Naive B cell (primary cell): ENCODE data around the gene CCR6. TPM values are rescaled to one million over a fixed set of nuclear protein-coding genes. Genes with fewer than 3 reads are reported as not detected.

Experiments used
- ATAC-seq, 2 donors: fragments of 150-1000 bp; cut with Tn5 transposase; 2 replicates each; pipeline ENCODE4 v1.10.0; 2021; ENCODE audit warnings: low read depth in 2 of 2, mild to moderate bottlenecking in 2 of 2, moderate library complexity in 2 of 2
- DNase-seq: peaks from one replicate; pipeline ENCODE4 v3.0.0; 2022
- H3K27ac Mint-ChIP-seq, 6 donors: one replicate each; pipeline ENCODE4 v1.8.0; 2020 to 2022; ENCODE audit warnings: mild to moderate bottlenecking in 6 of 6, mixed read lengths in 6 of 6, moderate library complexity in 5 of 6, inconsistent platforms in 2 of 6
- H3K27me3 Mint-ChIP-seq, 3 donors: one replicate each; pipeline ENCODE4 v1.8.0; 2021 to 2022; ENCODE audit warnings: mixed read lengths in 3 of 3, mild to moderate bottlenecking in 1 of 3
- H3K36me3 Mint-ChIP-seq, 2 donors: one replicate each; pipeline ENCODE4 v1.8.0; 2020 to 2022; ENCODE audit warnings: mixed read lengths in 2 of 2, inconsistent platforms in 1 of 2, mild to moderate bottlenecking in 1 of 2
- H3K4me1 Mint-ChIP-seq, 3 donors: one replicate each; pipeline ENCODE4 v1.8.0; 2020 to 2022; ENCODE audit warnings: mixed read lengths in 3 of 3, inconsistent platforms in 1 of 3, mild to moderate bottlenecking in 1 of 3, moderate library complexity in 1 of 3
- H3K4me3 Mint-ChIP-seq, 8 donors: one replicate each; pipeline ENCODE4 v1.8.0; 2020 to 2022; ENCODE audit warnings: mild to moderate bottlenecking in 8 of 8, mixed read lengths in 8 of 8, moderate library complexity in 8 of 8, inconsistent platforms in 2 of 8
- H3K9me3 Mint-ChIP-seq, 7 donors: one replicate each; pipeline ENCODE4 v1.8.0; 2020 to 2022; ENCODE audit warnings: mixed read lengths in 7 of 7, mild to moderate bottlenecking in 5 of 7, inconsistent platforms in 2 of 7, moderate library complexity in 1 of 7
- polyA plus RNA-seq, 6 donors: library from polyadenylated mRNA; unstranded; fragments of 300-500 nt; fragmentation: Illumina TruSeq; gene quantifications; one replicate each; pipeline ENCODE4 v1.2.3, GENCODE V29; 2021; ENCODE audit warnings: low read depth in 6 of 6

The CCR6 gene
- polyA plus RNA-seq, 6 donors from 2014 or later = 97.4 to 205 (median 126) TPM

DNA sequence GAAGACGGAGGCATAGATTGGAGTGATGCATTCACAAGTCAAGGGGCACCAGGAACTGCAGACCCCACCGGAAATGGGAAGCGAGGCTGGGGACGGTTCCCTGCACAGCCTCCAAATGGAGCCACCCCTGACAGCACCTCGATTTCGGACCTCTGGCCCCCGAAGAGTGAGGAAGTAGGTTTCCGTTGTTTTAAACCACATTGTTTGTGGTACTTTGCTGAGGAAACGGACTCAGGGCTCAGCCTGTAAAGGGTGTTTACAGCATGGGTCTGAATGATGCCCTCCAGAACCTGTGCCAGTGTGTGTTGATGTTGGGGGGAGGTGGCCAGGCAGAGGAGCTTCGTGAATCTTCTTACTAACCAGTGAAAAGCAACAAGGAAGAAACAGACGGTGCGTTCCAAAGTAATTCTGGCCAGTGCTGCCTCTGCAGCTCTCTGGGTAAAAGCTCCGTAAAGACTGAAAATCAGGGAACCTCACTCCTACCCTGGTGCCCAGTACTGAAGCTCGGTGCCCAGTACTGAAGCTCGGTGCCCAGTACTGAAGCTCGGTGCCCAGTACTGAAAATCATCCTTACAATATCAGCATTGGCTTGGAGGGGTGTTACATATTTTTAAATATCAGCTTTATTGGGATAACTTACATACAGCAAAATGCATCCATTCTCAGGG is 30.1 kb upstream of the CCR6 start:
- Mint-ChIP-seq H3K27me3 (no peaks in the 10 kb centered on the region), H3K36me3 (no peaks in the 10 kb centered on the region), H3K9me3 (peaks cover 0 to 8% (median 7%) of the 10 kb centered on the region in 7 donors), H3K27ac (peak overlapping the region; percentile 98 to 100 (median 100)), H3K4me1 (peaks cover 59 to 96% (median 85%) of the 10 kb centered on the region in 3 donors), H3K4me3 (peak overlapping the region; percentile 73 to 97 (median 91))
- DNase-seq (peak; percentile 32), ATAC-seq (no peak)

DNA sequence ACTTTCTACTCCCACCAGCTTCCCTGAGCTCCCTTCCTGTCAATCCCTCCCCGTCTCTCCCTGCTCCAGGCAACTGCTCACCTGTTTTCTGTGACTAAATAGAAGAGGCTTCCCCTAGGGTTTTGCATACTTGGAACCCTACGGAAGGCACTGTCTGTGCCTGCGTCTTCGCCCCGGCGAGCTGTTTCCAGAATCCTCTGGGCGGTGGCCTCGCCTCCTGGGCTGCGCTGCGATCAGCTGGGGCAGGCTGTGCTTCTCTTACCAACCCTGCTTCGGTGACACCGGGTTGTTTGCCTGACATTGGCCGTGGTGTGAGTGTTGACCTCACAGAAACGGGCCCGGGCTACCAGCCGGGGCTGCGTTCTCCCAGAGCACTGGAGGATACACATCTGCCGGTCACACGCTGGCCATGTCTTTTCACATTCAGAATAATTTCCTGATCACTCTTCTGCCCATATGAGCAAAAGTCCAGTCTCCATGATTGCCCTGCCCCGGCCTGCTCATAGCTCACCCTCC is 29.4 kb upstream of the CCR6 start:
- Mint-ChIP-seq H3K4me3 (peak overlapping the region; percentile 73 to 97 (median 91)), H3K27me3 (no peaks in the 10 kb centered on the region), H3K27ac (peak overlapping the region; percentile 98 to 100 (median 100)), H3K4me1 (peaks cover 65 to 96% (median 90%) of the 10 kb centered on the region in 3 donors), H3K9me3 (peaks cover 0 to 3% (median 2%) of the 10 kb centered on the region in 7 donors), H3K36me3 (no peaks in the 10 kb centered on the region)
- DNase-seq = no peak
- ATAC-seq = no peak

DNA sequence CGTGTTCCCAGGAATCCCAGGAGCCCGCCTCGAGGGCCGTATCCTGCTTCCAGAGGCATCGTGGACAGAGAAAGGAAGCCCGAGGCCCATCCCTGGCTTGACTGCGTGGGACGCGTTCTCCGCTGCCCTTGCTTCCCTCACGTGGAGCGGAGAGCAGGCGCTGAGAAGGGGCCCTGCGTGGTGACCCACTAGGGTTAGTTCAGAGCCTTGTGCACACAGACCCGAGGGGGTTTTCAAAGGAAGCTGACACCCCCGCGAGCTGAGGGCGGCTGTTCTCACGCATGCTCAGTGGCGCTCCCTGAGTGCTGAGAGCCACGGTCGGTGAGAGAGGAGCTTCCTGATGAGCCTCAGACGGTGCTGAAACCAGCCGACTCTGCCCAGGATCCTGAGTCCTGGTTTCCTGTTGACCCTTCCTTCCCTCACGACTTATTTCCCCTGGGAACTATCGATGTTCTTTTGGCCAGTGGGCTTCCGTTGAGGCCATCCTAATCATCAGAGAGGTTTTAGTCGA is 28.9 kb upstream of the CCR6 start:
- Mint-ChIP-seq H3K27ac (peak overlapping the region; percentile 98 to 100 (median 100)), H3K27me3 (no peaks in the 10 kb centered on the region), H3K4me1 (peaks cover 70 to 96% (median 90%) of the 10 kb centered on the region in 3 donors), H3K36me3 (peaks cover 0 to 1% of the 10 kb centered on the region in 2 donors), H3K4me3 (peak overlapping the region; percentile 73 to 97 (median 91)), H3K9me3 (peaks cover 0 to 3% (median 0%) of the 10 kb centered on the region in 7 donors)
- peak; percentile 47 to 54 for ATAC-seq
- peak; percentile 88 for DNase-seq

DNA sequence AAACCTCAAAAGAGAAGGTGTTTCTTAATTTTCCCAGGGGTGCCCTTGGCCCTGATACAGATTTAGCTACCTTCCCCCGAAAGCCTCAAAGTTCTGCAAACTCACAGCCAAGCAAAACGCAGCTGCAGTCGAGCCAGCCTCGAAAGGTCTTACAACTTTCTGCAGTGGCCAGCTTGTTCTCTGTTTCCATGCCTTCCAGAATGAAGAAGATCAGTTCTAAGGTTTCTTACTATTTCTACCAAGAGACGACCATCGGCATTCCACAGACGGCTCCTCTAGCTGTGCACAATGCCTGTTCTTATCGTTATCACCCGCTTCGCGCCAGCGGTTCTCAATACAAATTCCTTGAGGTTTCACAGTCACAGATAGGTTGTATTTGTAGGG is 28.5 kb upstream of the CCR6 start:
- H3K4me3 Mint-ChIP-seq = peak overlapping the region; percentile 73 to 97 (median 91)
- H3K9me3 Mint-ChIP-seq = peaks cover 0 to 5% (median 0%) of the 10 kb centered on the region in 7 donors
- peak overlapping the region; percentile 98 to 100 (median 100) for H3K27ac Mint-ChIP-seq
- no peaks in the 10 kb centered on the region for H3K27me3 Mint-ChIP-seq
- H3K36me3 Mint-ChIP-seq = peaks cover 0 to 5% of the 10 kb centered on the region in 2 donors
- ATAC-seq = peak in 1 of 2 donors; percentile 2
- DNase-seq = no peak
- H3K4me1 Mint-ChIP-seq = peaks cover 73 to 96% (median 90%) of the 10 kb centered on the region in 3 donors

DNA sequence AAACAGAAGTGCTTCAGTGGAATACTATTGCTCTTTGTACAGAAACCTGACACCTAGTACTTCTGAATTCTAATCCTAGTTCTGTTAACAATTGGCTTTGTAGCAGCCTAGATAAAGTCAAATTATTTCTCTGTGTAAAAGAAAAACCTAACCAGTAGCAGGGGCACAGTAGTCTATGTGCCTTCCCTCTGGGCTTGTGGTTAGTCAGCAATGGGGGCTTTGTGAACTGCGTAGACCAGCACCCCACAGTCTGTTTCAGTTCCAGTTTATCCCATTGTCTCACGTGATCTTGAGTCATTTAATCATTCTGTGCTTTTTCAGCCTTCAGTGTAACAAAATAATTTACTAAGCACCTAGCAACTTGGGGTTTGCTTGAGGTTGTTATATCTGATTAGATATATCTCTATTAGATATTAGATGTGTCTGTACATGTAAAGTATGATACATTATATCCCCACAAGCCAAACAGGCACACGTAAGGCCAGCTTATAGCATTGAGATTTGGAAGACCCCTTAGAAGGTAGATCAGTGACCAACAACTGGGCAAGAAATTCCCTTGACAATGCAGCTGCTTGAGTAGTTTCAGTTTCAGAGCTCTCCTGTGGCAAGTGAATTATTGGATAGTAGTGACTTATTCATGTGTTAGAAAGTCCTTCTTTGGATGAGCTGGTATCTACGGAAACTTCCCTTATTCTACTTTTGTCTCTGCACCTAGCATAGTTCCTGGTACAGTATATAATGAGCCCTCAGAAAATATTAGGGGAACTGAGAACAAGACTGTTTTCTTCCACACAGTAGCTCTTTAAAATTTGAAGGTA is 27.9 kb upstream of the CCR6 start:
- DNase-seq = peak; percentile 83
- H3K36me3 Mint-ChIP-seq = peaks cover 0 to 9% of the 10 kb centered on the region in 2 donors
- H3K4me1 Mint-ChIP-seq = peaks cover 74 to 96% (median 90%) of the 10 kb centered on the region in 3 donors
- peak; percentile 62 to 67 for ATAC-seq
- H3K27me3 Mint-ChIP-seq = no peaks in the 10 kb centered on the region
- peak overlapping the region; percentile 98 to 100 (median 100) for H3K27ac Mint-ChIP-seq
- H3K4me3 Mint-ChIP-seq = peak overlapping the region; percentile 73 to 97 (median 91)
- H3K9me3 Mint-ChIP-seq = peaks cover 0 to 8% (median 0%) of the 10 kb centered on the region in 7 donors

DNA sequence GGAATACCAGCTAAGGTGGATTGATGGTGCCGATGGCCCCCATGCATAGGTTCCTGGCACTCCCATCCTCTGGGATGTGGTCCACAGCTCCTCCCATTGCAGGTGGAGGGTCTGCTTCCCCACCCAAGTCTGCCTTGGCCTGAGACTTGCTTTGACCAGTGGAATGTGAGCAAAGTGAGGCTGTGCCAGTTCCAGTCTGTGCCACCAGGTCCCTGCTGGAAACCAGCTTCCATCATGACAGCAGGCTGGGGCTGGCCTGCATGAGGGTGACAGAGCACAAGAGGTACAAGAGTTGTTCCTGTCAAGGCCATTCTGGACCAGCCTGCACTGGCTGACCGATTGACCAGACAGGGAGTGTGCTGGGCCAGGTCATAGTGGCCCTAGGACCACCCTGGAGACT is 27.0 kb upstream of the CCR6 start:
- Mint-ChIP-seq H3K27me3 (no peaks in the 10 kb centered on the region), H3K9me3 (peaks cover 0 to 9% (median 0%) of the 10 kb centered on the region in 7 donors), H3K4me1 (peaks cover 73 to 96% (median 90%) of the 10 kb centered on the region in 3 donors), H3K36me3 (peaks cover 0 to 13% of the 10 kb centered on the region in 2 donors), H3K4me3 (peak overlapping the region; percentile 73 to 97 (median 91)), H3K27ac (peak overlapping the region; percentile 98 to 100 (median 100))
- DNase-seq (no peak), ATAC-seq (no peak)

DNA sequence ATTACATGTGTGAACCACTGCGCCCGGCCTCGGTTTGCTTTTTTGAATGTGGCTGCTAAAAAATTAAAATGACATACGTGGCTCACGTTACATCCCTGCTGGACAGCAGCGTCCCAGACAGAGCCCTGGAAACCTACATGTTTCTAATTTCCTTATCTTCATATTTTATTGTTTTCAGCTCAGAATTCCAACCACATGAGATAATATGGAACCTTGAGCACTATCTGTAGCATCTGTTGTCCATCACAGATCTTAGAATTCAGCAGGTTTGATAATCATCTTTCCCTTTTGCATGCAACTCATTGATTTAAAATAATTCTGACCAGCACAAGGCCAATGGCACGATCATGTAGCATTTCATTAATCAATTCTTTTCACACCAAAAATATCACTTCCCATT is 25.9 kb upstream of the CCR6 start:
- H3K27ac Mint-ChIP-seq = peak overlapping the region in 5 of 6 donors; percentile 49 to 99 (median 98)
- DNase-seq (no peak), ATAC-seq (no peak)
- H3K4me1 Mint-ChIP-seq = peaks cover 63 to 90% (median 84%) of the 10 kb centered on the region in 3 donors
- H3K27me3 Mint-ChIP-seq = no peaks in the 10 kb centered on the region
- H3K36me3 Mint-ChIP-seq = peaks cover 0 to 13% of the 10 kb centered on the region in 2 donors
- H3K4me3 Mint-ChIP-seq = peak overlapping the region in 6 of 8 donors; percentile 15 to 89 (median 49)
- peaks cover 0 to 9% (median 0%) of the 10 kb centered on the region in 7 donors for H3K9me3 Mint-ChIP-seq

DNA sequence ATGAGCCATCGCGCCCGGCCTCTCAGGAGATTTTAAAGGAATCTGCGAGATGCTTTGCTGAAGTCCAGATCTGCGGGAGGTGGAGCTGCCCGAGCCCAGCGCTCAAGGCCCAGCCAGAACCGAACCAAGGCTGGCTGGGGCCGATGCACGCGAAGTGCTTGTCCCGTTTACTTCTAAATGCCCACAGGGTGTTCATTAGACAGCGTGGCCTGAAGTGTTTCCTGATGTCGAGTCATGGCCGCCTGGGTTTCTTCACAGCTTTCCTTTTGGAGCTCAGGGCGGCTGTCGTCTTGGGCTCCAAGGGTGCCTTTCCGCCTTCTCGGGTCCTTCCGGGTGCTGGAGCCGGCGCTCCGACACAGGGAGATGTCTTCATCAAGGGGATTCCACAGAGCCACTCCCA is 25.1 kb upstream of the CCR6 start:
- peaks cover 0 to 13% of the 10 kb centered on the region in 2 donors for H3K36me3 Mint-ChIP-seq
- ATAC-seq = no peak
- peak overlapping the region; percentile 84 to 99 (median 99) for H3K27ac Mint-ChIP-seq
- H3K4me3 Mint-ChIP-seq = peak overlapping the region in 6 of 8 donors; percentile 70 to 89 (median 80)
- H3K9me3 Mint-ChIP-seq = peaks cover 0 to 9% (median 0%) of the 10 kb centered on the region in 7 donors
- peaks cover 63 to 90% (median 84%) of the 10 kb centered on the region in 3 donors for H3K4me1 Mint-ChIP-seq
- H3K27me3 Mint-ChIP-seq = no peaks in the 10 kb centered on the region
- no peak for DNase-seq

DNA sequence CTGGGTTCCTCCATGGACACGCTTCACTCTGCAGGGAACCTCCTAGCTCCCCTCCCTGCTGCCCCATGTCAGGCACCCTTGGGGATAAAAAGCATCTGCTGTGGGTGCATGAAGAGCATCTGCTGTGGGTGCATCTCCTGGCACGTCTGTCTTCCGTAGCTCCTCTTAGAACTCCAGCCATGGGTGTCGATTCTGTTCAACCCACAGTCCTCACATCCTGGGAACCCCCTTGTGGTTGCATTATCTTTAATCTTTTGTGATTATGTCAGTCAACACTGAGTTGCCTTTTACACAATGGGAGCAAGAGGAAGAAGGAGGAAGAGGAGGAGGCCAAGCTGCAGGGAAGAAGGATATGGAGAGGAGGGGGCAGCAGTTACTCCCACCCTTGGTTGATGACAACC is 24.1 kb upstream of the CCR6 start:
- Mint-ChIP-seq H3K36me3 (peaks cover 0 to 13% of the 10 kb centered on the region in 2 donors), H3K27me3 (no peaks in the 10 kb centered on the region), H3K9me3 (peaks cover 0 to 9% (median 0%) of the 10 kb centered on the region in 7 donors), H3K27ac (peak overlapping the region; percentile 98 to 99 (median 99)), H3K4me1 (peaks cover 66 to 90% (median 84%) of the 10 kb centered on the region in 3 donors), H3K4me3 (peak overlapping the region; percentile 18 to 89 (median 79))
- peak; percentile 82 for DNase-seq
- ATAC-seq = peak; percentile 37 to 41

DNA sequence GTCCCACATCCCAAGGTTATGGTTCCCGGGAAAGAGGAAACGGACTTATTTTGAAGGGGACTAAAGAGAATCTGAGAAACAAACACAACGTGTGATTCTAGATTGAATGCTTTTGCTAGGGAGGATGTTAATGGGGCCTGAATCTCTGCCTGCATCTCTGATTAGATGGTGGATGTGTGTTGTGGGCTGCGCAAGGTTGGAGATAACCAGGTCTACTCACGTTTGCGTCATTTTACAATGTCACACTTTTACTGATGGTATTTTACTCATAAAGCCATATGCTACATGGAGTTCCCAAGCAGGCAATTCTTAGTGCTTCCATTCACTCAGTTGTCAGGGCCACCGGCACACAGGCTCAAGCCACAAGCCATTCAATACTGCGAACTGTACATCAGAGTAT is 23.2 kb upstream of the CCR6 start:
- Mint-ChIP-seq H3K9me3 (peaks cover 0 to 9% (median 0%) of the 10 kb centered on the region in 7 donors), H3K27me3 (no peaks in the 10 kb centered on the region), H3K27ac (peak overlapping the region; percentile 98 to 99 (median 99)), H3K36me3 (peaks cover 0 to 13% of the 10 kb centered on the region in 2 donors), H3K4me3 (peak overlapping the region in 6 of 8 donors; percentile 6 to 89 (median 78)), H3K4me1 (peaks cover 66 to 90% (median 84%) of the 10 kb centered on the region in 3 donors)
- no peak for DNase-seq
- ATAC-seq = no peak

DNA sequence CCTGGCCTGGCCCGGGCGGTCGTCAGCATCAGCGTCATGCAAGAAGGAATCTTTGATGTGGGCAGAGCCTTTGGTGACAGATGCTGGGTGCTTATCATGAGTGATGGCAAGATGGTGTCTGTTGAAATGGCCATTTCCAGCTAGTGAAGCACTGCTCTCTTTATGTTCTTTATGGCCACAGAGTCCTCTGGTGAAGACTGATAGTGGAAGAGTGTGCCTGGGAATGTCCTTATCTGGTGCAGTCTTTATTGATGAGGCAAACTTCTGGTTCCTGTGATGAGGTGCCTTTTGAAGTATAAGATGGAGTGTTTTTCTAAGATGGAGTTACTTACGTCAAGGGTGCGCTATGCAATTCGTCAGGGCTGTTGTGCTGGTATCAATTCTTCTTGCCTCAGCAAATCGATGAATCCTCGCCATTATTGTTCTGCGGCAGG is 22.6 kb upstream of the CCR6 start:
- DNase-seq (no peak), ATAC-seq (no peak)
- H3K27ac Mint-ChIP-seq = peak overlapping the region; percentile 98 to 99 (median 99)
- no peaks in the 10 kb centered on the region for H3K27me3 Mint-ChIP-seq
- H3K9me3 Mint-ChIP-seq = peaks cover 0 to 9% (median 0%) of the 10 kb centered on the region in 7 donors
- peaks cover 0 to 13% of the 10 kb centered on the region in 2 donors for H3K36me3 Mint-ChIP-seq
- H3K4me3 Mint-ChIP-seq = peak overlapping the region in 5 of 8 donors; percentile 5 to 89 (median 40)
- H3K4me1 Mint-ChIP-seq = peaks cover 70 to 90% (median 84%) of the 10 kb centered on the region in 3 donors

DNA sequence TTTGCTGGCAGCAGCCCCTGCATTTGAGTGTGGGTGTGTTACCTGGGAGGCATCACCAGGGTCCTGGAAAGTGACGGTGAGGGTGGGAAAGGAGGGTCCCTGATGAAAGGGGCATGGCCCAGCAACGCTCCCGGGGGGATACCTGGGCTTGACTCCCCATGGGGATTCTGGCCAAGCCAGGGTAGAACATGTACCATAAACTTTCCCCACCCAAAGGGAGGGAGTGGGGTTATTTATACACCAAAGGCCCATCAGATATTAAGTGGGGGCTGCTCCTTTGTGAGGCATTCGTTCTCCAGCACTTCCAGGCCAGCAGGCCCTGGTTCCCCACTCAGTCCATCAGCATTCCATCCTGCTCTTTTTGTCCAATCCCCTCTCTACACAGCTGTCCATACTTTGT is 20.6 kb upstream of the CCR6 start:
- peaks cover 0 to 9% (median 0%) of the 10 kb centered on the region in 7 donors for H3K9me3 Mint-ChIP-seq
- no peaks in the 10 kb centered on the region for H3K27me3 Mint-ChIP-seq
- no peak for ATAC-seq
- H3K36me3 Mint-ChIP-seq = peaks cover 0 to 13% of the 10 kb centered on the region in 2 donors
- H3K27ac Mint-ChIP-seq = peak overlapping the region; percentile 92 to 98 (median 95)
- H3K4me3 Mint-ChIP-seq = peak overlapping the region in 7 of 8 donors; percentile 51 to 92 (median 80)
- DNase-seq = no peak
- H3K4me1 Mint-ChIP-seq = peaks cover 70 to 89% (median 85%) of the 10 kb centered on the region in 3 donors
